HepG2 (cell line): ENCODE measurements around the gene NEK11. TPM values are rescaled to one million over a fixed set of nuclear protein-coding genes. Genes with fewer than 3 reads are reported as not detected.

ENCODE experiments used
- ATAC-seq: fragments of 200-7000 bp; cut with Tn5 transposase; 3 replicates; pipeline ENCODE4 v1.9.1; 2020; ENCODE audit warnings: mild to moderate bottlenecking, moderate library complexity
- BruUV-seq: library from RNA; stranded (reverse); fragments of 400-500 nt; replicated peaks from 2 replicates; lab custom pipeline; 2021; lab: Mats Ljungman, UMichigan
- CTCF ChIA-PET: fragments of 300-600 bp; formaldehyde crosslinking; extraction: SDS; loops from one replicate; lab custom pipeline; 2021; ENCODE audit warnings: low total read pairs, inconsistent platforms, low intra/inter-chr PET ratio; lab: Yijun Ruan, JAX
- POLR2A ChIA-PET: fragments of 350-600 bp; sonication (Branson Sonifier 250); formaldehyde crosslinking; loops from one replicate; lab custom pipeline; 2020; ENCODE audit warnings: antibody characterized with exemption, inconsistent platforms; lab: Yijun Ruan, JAX
- DNase-seq: peaks from one replicate; pipeline ENCODE4 v3.0.0-alpha.2; 2015; ENCODE audit warnings: low spot score
- FAIRE-seq: peaks from 3 replicates; lab custom pipeline; 2011; peaks lifted over from hg19 to GRCh38; lab: Jason Lieb, UNC
- H2AFZ ChIP-seq: one replicate; pipeline ENCODE4 v1.6.1; 2011; ENCODE audit warnings: low read length, inconsistent platforms
- H3K27ac ChIP-seq: fragments of 300-600 bp; 3 replicates; pipeline ENCODE4 v1.8.0; 2011; ENCODE audit warnings: mixed run types, mild to moderate bottlenecking, mixed read lengths, low read length, inconsistent platforms; ENCODE audit not compliant: insufficient read depth; ENCODE audit errors: extremely low read length
- H3K27me3 ChIP-seq, 2 experiments: fragments of 200-600 bp in 1 of 2; 2 replicates in 1 of 2; 3 replicates in 1 of 2; pipeline versions ENCODE4 v1.6.0 to v1.8.0; 2011; ENCODE audit warnings: low read length in 2 of 2, mild to moderate bottlenecking in 2 of 2, moderate library complexity in 2 of 2, inconsistent platforms in 1 of 2; ENCODE audit not compliant: insufficient read depth in 2 of 2, control insufficient read depth in 1 of 2
- H3K36me3 ChIP-seq, 2 experiments: fragments of 200-600 bp in 1 of 2; replicated peaks in 1 of 2; 2 replicates in 1 of 2; 3 replicates in 1 of 2; pipeline versions ENCODE4 v1.5.1 to v1.8.0; 2011; ENCODE audit warnings: low read length in 2 of 2, inconsistent platforms in 1 of 2; ENCODE audit not compliant: insufficient read depth in 2 of 2, control insufficient read depth in 1 of 2
- H3K4me1 ChIP-seq: 2 replicates; pipeline ENCODE4 v1.5.1; 2012; ENCODE audit warnings: low read length, inconsistent platforms; ENCODE audit not compliant: insufficient read depth
- H3K4me2 ChIP-seq: 2 replicates; pipeline ENCODE4 v1.6.0; 2011; ENCODE audit warnings: low read depth, low read length, inconsistent platforms
- H3K4me3 ChIP-seq, 3 experiments: fragments of 200-600 bp in 1 of 3; sonication (generic), shearing (Covaris generic) in 1 of 3; replicated peaks in 1 of 3; 2 replicates each; pipeline ENCODE4 v1.5.1; 2011 to 2016; ENCODE audit warnings: low read length in 3 of 3, inconsistent platforms in 2 of 3, low read depth in 2 of 3, mild to moderate bottlenecking in 2 of 3, control low read depth in 1 of 3, mixed read lengths in 1 of 3; ENCODE audit not compliant: insufficient read depth in 1 of 3
- H3K79me2 ChIP-seq: one replicate; pipeline ENCODE4 v1.6.1; 2011; ENCODE audit warnings: low read length, inconsistent platforms; ENCODE audit not compliant: insufficient read depth
- H3K9ac ChIP-seq: 2 replicates; pipeline ENCODE4 v1.6.0; 2011; ENCODE audit warnings: mild to moderate bottlenecking, low read depth, low read length, inconsistent platforms; ENCODE audit not compliant: insufficient read depth
- H3K9me3 ChIP-seq: 2 replicates; pipeline ENCODE4 v1.5.1; 2012; ENCODE audit warnings: mild to moderate bottlenecking, low read length
- H4K20me1 ChIP-seq: 2 replicates; pipeline ENCODE4 v1.6.0; 2011; ENCODE audit warnings: inconsistent platforms, mild to moderate bottlenecking, low read length, moderate library complexity; ENCODE audit not compliant: insufficient read depth
- ETV6 ChIP-seq: sonication (generic); formaldehyde crosslinking; conservative IDR thresholded peaks from 2 replicates; pipeline ENCODE4 v1.4.0; 2020; ENCODE audit warnings: missing genetic modification reagents
- MAFF ChIP-seq: IDR thresholded peaks from 2 replicates; pipeline ENCODE4 v1.6.1; 2011; ENCODE audit warnings: low read depth, low read length, improper control_type of control experiment
- MZF1 ChIP-seq: sonication (generic); formaldehyde crosslinking; IDR thresholded peaks from 2 replicates; pipeline ENCODE4 v1.8.1; 2023; ENCODE audit warnings: mild to moderate bottlenecking, missing genetic modification reagents, borderline replicate concordance
- NFATC3 ChIP-seq: sonication (generic); formaldehyde crosslinking; IDR thresholded peaks from 2 replicates; pipeline ENCODE4 v1.5.1; 2020; ENCODE audit warnings: mild to moderate bottlenecking, missing genetic modification reagents
- NKX3-1 ChIP-seq: sonication (generic); formaldehyde crosslinking; IDR thresholded peaks from 2 replicates; pipeline ENCODE4 v1.5.0; 2020; ENCODE audit warnings: missing genetic modification reagents
- SALL1 ChIP-seq: sonication (generic); formaldehyde crosslinking; IDR thresholded peaks from 2 replicates; pipeline ENCODE4 v1.8.0; 2022; ENCODE audit warnings: mild to moderate bottlenecking, missing genetic modification reagents
- ZC3H4 ChIP-seq: sonication (generic); formaldehyde crosslinking; IDR thresholded peaks from 2 replicates; pipeline ENCODE4 v1.4.0; 2020; ENCODE audit warnings: missing genetic modification reagents, borderline replicate concordance
- ZGPAT ChIP-seq: IDR thresholded peaks from 2 replicates; pipeline ENCODE4 v1.6.1; 2016; ENCODE audit warnings: mild to moderate bottlenecking
- ZNF343 ChIP-seq: sonication (generic); formaldehyde crosslinking; IDR thresholded peaks from 2 replicates; pipeline ENCODE4 v1.4.0; 2020; ENCODE audit warnings: mild to moderate bottlenecking, missing genetic modification reagents
- ZNF382 ChIP-seq: sonication (generic); formaldehyde crosslinking; IDR thresholded peaks from 2 replicates; pipeline ENCODE4 v1.5.0; 2020; ENCODE audit warnings: missing genetic modification reagents, mild to moderate bottlenecking, borderline replicate concordance
- ZNF460 ChIP-seq: sonication (generic); formaldehyde crosslinking; IDR thresholded peaks from 2 replicates; pipeline ENCODE4 v1.5.1; 2020; ENCODE audit warnings: missing genetic modification reagents, mild to moderate bottlenecking, borderline replicate concordance
- ZNF737 ChIP-seq: sonication (generic); formaldehyde crosslinking; IDR thresholded peaks from 2 replicates; pipeline ENCODE4 v1.5.0; 2020; ENCODE audit warnings: missing genetic modification reagents, mild to moderate bottlenecking, borderline replicate concordance
- WGBS: methylation state at CpG from one replicate; pipeline ENCODE4 v1.1.6; 2017; ENCODE audit warnings: low lambda C conversion rate; 5-methylcytosine and 5-hydroxymethylcytosine counted together
- in situ Hi-C: cut with HindIII; loops from 2 replicates; pipeline ENCODE4 v1.10.0; 2017; ENCODE audit warnings: low pct_unique_long_range_greater_than_20kb; ENCODE audit not compliant: extremely low pct_ligation_motif_present
- intact Hi-C: fragments of 100-400 bp; cut with micrococcal nuclease; formaldehyde crosslinking; loops from one replicate; pipeline ENCODE4 v1.10.0; 2022; ENCODE audit not compliant: unreplicated experiment
- polyA plus RNA-seq, 8 experiments: library from polyadenylated mRNA; depleted of rRNA in 3 of 8; stranded (reverse) in 7 of 8; unstranded in 1 of 8; fragments of >200 nt; fragmentation: Illumina TruSeq in 4 of 8; extraction: Trizol in 4 of 8; gene quantifications; 2 replicates each; pipeline versions ENCODE4 v1.2.1 to v1.2.3, GENCODE V29; 2011 to 2016; ENCODE audit warnings: low read depth in 4 of 8, missing spikeins in 1 of 8, mixed read lengths in 1 of 8; ENCODE audit not compliant: insufficient read depth in 1 of 8
- total RNA-seq, 5 experiments: library from RNA; depleted of rRNA; stranded (reverse); fragments of >200 nt; fragmentation: Illumina TruSeq; extraction: Trizol; gene quantifications; 2 replicates each; pipeline ENCODE4 v1.2.3, GENCODE V29; 2016; ENCODE audit warnings: low read depth in 1 of 5
- TF ChIP-seq, protein P1 (sequence below): IDR thresholded peaks from 2 replicates; pipeline ENCODE4 v1.6.1; 2016; ENCODE audit warnings: low read depth, borderline replicate concordance
- TF ChIP-seq, protein P2 (sequence below): sonication (generic); formaldehyde crosslinking; IDR thresholded peaks from 2 replicates; pipeline ENCODE4 v1.4.0; 2020; ENCODE audit warnings: low read depth, mild to moderate bottlenecking, missing genetic modification reagents

The NEK11 gene
- total and polyA plus RNA-seq, 2 of the 13 experiments (the other 11 are each of a cell fraction or from before 2014, with no cell fraction given): 0.95 to 2.2 TPM

- in situ Hi-C loops (no loop called here), intact Hi-C loops (no loop called here)
- 52% methylated on average over 5 of the region's 5 CpGs for WGBS
- Histone ChIP-seq H3K9me3 (no peaks in the 10 kb centered on the region), H2AFZ (no peak overlapping the region), H3K4me2 (no peak overlapping the region), H3K36me3 (no peaks in the 10 kb centered on the region), H3K4me3 (no peak overlapping the region), H3K79me2 (no peaks in the 10 kb centered on the region), H4K20me1 (no peaks in the 10 kb centered on the region), H3K9ac (no peak overlapping the region), H3K27me3 (no peaks in the 10 kb centered on the region; a peak in 2 of 5 replicates), H3K4me1 (no peaks in the 10 kb centered on the region), H3K27ac (no peak overlapping the region)
- FAIRE-seq (no peak), DNase-seq (no peak), ATAC-seq (no peak)
- ChIA-PET CTCF (no interaction called here), POLR2A (no interaction called here)
- no TSS peak for BruUV-seq
- TF ChIP-seq, protein P1, sequence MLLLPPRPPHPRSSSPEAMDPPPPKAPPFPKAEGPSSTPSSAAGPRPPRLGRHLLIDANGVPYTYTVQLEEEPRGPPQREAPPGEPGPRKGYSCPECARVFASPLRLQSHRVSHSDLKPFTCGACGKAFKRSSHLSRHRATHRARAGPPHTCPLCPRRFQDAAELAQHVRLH (CRISPR knock-in tag): no peak
- TF ChIP-seq SALL1 (CRISPR knock-in tag) (no peak), MZF1 (no peak), ZNF460 (CRISPR knock-in tag) (no peak), ZC3H4 (CRISPR knock-in tag) (no peak), NKX3-1 (CRISPR knock-in tag) (no peak), MAFF (no peak), ETV6 (CRISPR knock-in tag) (no peak), ZGPAT (CRISPR knock-in tag) (no peak), NFATC3 (CRISPR knock-in tag) (no peak), ZNF737 (CRISPR knock-in tag) (no peak), ZNF382 (CRISPR knock-in tag) (no peak), ZNF343 (CRISPR knock-in tag) (no peak)
- TF ChIP-seq, protein P2, sequence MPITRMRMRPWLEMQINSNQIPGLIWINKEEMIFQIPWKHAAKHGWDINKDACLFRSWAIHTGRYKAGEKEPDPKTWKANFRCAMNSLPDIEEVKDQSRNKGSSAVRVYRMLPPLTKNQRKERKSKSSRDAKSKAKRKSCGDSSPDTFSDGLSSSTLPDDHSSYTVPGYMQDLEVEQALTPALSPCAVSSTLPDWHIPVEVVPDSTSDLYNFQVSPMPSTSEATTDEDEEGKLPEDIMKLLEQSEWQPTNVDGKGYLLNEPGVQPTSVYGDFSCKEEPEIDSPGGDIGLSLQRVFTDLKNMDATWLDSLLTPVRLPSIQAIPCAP: no peak
Observed at GRCh38 chr3:131349454-131349853, 322.8 kb downstream of the NEK11 start.
